ENCODE data around the gene GCH1.
"Not testable (repeated sequence)": the region's sequence is repeated elsewhere in the genome, so short reads cannot be mapped to it uniquely, and the experiment has no call there.

The GCH1 gene

DNA sequence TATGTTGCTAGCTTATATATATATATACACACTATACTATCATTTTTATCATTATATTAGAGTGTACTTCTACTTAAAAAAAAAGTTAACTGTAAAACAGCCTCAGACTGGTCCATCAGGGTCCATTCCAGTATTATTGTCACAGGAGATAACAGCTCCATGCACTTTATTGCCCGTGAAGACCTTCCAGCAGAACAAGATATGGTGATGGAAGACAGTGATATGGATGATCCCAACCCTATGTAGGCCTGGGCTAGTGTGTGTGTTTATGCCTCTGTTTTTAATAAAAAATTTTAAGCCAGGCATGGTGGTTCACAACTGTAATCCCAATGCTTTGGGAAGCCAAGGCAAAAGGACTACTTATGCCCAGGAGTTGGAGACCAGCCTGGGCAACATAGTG is 86.2 kb downstream of the GCH1 start:
- no peak for DNase-seq

GRCh38 chr14:54815515-54815914 is 87.1 kb downstream of the GCH1 start:
- DNase-seq: no peak

DNA sequence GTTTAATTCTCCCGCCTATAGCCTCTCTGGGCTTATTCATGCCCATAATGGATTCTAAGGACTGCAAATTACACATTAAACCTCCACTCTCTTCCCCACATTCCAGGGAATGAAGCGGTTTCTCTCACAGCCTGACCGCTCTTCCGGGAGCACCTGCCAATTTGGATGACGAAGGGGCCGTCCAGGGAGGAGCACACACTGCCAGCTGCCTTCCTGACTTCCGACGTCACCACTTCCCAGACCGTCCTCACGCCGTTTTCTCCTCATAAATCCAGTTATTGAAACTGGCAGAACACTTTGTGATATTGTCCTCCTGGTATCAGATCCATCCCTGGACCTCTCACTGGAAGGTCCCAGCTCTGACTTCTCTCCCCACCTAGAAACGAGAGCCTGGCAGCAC is 87.6 kb downstream of the GCH1 start:
- DNase-seq: no peak

GRCh38 chr14:54814076-54814475 is 88.5 kb downstream of the GCH1 start:
- DNase-seq: no peak

GRCh38 chr14:54813081-54813480 is 89.5 kb downstream of the GCH1 start:
- DNase-seq: no peak

DNA sequence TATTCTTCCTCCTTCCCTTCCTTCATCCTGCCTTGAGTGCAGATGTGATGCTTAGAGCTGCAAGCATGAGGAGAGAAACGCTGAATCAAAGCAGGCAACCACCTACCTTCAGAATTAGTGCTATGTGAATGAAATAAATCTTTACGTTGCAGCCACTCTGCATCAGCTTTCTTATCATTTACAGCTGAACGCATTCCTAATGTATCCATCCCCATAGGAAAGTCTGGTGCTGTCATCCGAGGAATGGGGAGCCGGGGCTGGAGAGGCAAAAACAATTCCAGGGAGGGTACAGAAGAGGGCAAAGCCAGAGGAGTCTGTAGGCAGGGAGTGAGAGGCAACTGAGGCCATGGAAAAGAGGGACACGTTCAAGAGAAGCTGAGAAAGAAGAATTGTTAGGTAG is 90.0 kb downstream of the GCH1 start:
- no peak for DNase-seq

DNA sequence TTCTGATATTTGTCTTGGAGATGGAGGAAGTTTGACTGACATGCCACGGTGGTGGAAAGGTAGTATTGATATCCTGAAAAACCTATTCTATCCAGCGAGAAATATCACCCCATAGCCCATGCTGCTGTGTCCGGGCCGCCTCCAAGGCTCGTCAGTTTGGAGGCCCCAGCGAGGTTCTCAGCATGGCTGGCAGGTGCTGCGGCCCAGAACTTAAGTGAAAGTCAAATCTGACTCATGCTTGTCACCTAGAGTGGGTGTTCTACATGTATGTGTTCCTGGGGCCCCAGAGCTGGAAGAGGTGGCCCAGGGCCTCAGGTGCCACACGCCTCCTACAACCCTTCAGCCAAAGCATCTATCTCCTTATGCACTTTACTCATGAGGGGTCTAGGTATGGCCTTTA is 92.9 kb downstream of the GCH1 start:
- DNase-seq: no peak

DNA sequence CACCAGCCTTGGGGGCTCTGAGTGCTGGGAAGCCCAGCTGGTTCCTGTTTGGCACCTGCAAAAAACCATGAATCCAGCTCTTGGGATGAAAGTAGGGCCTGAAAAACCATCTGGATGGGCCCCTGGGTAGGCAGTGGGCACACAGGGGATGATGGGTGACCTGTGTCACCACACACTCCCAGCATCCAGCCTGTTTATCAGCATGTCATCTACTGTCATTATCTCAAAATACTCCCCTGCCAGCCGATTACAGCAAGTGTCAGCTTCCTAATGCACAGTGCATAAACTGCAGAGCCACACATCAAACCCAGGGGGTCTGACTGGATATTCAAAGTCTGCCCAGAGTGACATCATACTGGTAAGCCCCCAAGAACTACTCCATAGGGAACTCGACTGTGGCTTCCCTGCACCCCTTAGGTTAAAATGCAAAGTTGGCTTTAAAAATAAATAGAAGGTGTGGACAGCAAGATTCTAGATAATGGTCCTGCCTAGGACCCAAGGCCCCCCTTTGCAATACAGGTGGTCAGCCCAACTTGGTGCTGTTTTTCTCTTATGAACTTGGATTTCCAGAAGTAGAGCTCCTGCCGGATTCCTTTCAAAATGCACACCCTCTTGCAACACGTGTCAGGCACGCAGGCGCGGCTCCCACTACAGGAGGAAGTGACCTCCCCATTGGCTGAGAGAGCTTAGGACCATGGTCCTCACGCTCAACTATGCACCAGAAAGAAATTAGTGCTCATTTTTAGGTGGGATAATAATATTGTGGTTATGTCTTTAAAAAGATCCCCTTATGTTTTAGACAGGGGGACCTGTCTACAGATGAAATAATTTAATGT is 94.1 kb downstream of the GCH1 start:
- no peak for DNase-seq

DNA sequence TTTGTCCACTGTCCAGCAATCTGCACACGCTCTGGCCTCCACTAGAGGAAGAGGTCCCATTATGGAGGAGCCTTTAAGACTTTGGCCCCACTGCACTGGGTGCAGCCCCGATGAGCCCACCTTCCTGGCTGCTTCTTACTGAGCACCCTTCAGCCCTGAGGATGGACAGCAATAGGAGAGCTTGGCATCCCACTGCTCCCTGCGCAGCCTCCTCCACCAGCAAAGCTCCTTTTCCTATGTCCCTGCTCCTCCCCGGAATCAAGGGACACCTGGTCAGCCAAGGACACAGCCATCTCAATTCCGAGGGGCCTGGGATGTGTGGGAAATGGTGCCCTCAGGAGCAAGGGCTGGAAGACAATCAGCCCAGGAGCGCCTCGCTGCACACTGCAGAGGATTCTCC is 94.7 kb downstream of the GCH1 start:
- no peak for DNase-seq

- no peak for DNase-seq
Observed at GRCh38 chr14:54807428-54807827, 95.2 kb downstream of the GCH1 start.

DNA sequence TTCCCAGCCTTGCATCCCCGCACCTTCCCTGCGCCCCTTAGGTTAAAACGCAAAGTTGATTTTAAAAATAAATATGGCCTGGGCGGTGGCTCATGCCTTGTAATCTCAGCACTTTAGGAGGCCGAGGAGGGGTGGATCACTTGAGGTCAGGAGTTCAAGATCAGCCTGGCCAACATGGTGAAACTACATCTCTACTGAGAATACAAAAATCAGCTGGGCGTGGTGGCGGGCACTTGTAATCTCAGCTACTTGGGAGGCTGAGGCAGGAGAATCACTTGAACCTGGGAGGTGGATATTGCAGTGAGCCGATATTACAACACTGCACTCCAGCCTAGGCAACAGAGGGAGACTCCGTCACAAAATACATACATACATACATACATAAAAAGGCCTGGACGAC is 96.0 kb downstream of the GCH1 start:
- DNase-seq: no peak

- peak; percentile 84 for DNase-seq
Observed at GRCh38 chr14:54805445-54806322, 96.9 kb downstream of the GCH1 start.

GRCh38 chr14:54805070-54805444 is 97.6 kb downstream of the GCH1 start:
- no peak for DNase-seq

DNA sequence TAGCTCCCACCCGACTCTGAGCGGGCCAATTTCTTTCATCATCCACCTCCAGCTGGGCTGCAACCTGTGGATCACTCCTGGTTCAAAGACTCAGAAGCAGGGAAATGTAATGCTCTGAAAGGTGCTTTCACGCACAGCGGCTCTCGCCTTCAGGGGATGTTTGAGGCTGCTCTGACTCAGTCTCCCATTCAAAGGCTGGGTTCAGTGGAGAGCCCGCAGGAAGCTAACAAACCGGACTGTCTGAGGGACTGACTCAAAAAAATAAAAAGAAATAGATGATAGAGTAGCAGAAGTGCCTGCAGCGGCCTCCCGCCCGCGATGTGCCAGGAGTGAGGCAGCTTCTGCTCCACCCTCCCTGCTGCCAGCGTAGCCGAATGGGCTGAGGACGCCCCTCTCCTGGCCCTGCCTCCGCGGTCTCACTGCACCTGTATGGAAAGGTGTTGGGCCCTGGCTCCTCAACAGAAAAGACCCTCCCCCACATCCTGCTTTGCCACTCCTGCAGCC is 98.0 kb downstream of the GCH1 start:
- no peak for DNase-seq

- DNase-seq: no peak
Observed at GRCh38 chr14:54803926-54804537, 98.6 kb downstream of the GCH1 start.

DNA sequence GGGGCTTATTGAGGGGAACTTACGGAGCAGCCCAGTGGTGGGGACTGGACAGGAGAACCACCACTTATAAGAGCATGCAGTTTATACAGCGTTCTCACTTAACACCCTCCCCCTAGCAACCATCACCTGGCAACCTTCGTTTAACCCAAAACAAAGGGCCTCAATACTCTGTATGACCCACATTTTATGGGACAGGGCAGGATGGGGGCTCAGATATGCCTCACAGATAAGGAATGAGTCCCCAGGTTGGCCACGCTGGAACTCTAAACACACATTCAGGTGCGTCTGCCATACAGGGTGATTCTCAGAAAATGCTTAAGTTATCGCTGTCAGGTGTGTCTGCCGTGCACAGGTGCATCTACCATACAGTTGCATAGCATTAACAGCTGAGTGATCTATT is 99.2 kb downstream of the GCH1 start:
- DNase-seq: no peak

- not testable (repeated sequence) for DNase-seq
Observed at GRCh38 chr14:54801482-54801881, 101.1 kb downstream of the GCH1 start.

DNA sequence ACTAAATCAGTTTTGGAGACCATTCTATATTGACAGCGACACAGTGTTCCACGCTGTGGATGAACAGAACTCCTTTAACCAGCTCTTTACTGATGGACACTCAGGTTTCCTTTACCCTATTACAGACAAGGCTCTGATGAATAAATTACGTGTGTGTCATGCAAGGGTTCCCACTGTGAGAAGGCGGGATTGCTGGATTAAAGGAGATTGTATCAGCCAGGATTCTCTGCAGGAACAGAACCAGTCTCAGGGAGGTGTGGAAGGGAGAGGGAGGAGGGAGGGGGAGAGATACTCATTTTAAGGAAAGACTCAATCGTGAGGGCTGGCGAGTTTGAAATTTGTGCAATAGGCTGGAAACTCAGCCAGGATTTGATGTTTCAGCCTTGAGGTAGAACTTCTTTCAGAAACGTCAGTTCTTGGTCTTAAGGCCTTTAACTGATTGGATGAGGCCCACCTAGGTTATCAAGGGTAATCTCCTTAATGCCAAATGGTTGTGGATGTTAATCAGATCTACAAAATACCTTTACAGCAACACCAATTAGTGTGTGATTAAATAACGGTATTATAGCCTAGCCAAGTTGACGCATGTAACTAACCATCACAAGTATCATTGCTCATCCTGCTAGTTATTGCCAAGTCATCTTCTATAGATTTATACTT is 104.0 kb downstream of the GCH1 start:
- DNase-seq: no peak

DNA sequence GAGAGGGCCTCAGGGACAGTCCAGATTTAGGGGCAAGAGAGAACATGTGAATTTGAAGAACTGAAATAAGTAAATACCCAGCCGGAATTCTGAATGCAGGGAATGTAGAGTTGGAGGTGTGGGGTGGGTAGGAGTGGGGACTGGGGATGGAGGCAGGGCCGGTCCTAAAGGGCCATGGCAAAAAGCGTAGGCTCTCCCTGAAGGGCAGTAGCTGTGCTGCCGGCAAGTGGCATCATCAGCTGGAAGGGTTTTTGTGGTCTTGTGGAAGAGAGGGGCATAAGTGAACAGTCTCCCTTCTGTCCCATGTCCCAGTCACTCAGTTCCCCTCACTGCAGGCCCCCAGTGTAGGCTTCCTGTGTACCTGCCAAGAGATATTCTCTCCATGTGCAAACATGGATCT is 104.6 kb downstream of the GCH1 start:
- DNase-seq: no peak

DNA sequence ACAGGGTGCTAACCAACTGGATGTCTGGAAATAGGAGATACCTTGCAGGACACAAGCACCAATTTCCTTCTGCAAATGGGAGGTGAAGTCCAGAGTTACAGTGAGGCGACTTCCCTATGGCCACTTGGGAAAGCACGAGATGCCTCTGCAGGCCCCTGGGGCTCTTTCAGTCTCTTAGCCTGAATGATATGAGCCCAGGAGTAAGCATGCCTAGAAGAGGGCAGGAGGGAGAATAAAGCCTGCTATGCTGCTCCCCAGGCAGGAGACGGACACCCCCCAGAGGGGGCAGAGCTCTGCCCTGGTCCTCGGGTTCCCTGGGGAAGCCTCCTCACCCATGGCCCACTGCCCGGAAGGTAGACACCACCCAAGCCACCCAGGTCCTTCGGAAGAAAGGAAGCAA is 105.1 kb downstream of the GCH1 start:
- DNase-seq: no peak

DNA sequence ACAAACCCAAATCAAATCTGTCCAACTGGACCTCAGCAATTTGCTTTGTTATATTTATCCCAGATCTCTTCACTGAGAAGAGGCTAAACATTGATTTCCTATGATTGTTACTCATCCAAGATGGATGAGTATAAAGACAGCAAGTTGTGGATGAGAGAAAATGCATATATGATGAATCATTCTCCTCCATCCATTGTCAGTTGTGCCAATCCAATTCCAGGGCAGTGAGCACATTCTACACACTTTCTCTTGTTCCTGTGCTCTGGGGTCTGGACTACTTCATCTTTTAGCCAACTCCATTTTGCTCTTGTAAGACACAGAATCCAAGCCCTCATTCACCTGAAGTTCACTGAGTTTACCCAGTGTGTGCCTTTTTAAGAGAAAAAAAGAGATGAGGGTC is 105.7 kb downstream of the GCH1 start:
- DNase-seq: no peak

- DNase-seq: no peak
Observed at GRCh38 chr14:54794796-54795195, 107.8 kb downstream of the GCH1 start.

GRCh38 chr14:54794159-54794558 is 108.5 kb downstream of the GCH1 start:
- DNase-seq: no peak
